NB4 (cell line): Measurements from ENCODE around the gene MAT1A.

Source experiments
- DNase-seq: peaks from one replicate; pipeline ENCODE4 v3.0.0; 2010; ENCODE audit warnings: low read depth
- H3K4me3 ChIP-seq: one replicate; pipeline ENCODE4 v1.5.1; 2011; ENCODE audit warnings: mild to moderate bottlenecking, low read depth, low read length, moderate library complexity
- CTCF ChIP-seq: IDR thresholded peaks from one replicate; pipeline ENCODE4 v1.5.1; 2012; ENCODE audit warnings: low read depth, low read length
- MYC ChIP-seq: IDR thresholded peaks from 2 replicates; pipeline ENCODE4 v1.6.1; 2011; ENCODE audit warnings: low read depth, low read length
- POLR2A ChIP-seq: IDR thresholded peaks from 2 replicates; pipeline ENCODE4 v1.6.1; 2011; ENCODE audit warnings: mild to moderate bottlenecking; ENCODE audit not compliant: insufficient read length; ENCODE audit errors: extremely low read depth
- TF ChIP-seq, protein P1 (sequence below): IDR thresholded peaks from 2 replicates; pipeline ENCODE4 v1.6.1; 2011; ENCODE audit warnings: low read depth, low read length

MAT1A gene

DNA sequence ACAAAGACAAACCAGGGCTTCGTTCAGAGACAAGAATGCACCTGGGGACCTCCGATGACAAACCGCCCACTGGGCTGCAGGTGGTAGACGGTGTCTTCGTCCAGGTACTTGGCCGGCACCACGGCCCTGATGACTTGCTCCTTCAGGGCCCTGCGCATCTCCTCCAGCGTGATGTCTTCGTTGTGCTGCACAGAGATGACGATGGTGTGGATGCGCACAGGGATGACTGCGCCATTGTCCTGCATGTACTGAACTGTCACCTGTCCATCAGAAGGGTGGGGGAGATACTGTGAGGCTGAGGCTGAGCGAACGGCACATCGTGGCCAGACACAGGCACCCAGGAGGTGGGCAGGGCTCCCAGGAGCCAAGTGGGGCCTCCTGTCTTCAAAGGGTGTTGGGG is 13.1 kb downstream of the MAT1A start:
- TF ChIP-seq POLR2A (no peak), CTCF (no peak)
- H3K4me3 ChIP-seq = no peak overlapping the region
- no peak for DNase-seq

DNA sequence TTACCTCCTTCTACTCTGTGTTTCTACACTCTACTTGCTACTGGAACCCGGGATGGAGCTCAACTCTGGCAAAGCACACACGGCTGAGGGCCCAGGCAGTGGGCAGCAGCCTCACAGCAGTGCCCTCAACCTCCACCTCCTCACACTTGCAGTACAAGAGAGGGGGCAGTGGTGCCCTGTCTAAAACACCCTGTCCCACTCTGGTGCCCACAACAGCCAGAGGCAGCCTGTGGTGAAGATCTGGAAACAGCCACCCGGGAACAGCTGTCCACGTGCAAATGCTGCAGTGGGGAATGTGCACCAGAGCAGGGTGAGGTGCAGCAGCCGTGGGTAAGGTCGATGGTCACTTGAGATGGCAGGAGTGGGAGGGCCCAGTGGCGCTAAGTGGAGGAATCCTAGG is 13.7 kb downstream of the MAT1A start:
- H3K4me3 ChIP-seq = no peak overlapping the region
- TF ChIP-seq CTCF (no peak), POLR2A (no peak), MYC (no peak)
- TF ChIP-seq, protein P1, sequence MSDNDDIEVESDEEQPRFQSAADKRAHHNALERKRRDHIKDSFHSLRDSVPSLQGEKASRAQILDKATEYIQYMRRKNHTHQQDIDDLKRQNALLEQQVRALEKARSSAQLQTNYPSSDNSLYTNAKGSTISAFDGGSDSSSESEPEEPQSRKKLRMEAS = no peak
- DNase-seq = no peak

- no peak for DNase-seq
- TF ChIP-seq CTCF = no peak
- no peak for TF ChIP-seq MYC
- TF ChIP-seq, protein P1 = no peak
- TF ChIP-seq POLR2A = no peak
- no peak overlapping the region for H3K4me3 ChIP-seq
Measured at GRCh38 chr10:80275135-80275498, 14.3 kb downstream of the MAT1A start.

GRCh38 chr10:80274396-80275134 is 14.9 kb downstream of the MAT1A start:
- TF ChIP-seq, protein P1 = no peak
- TF ChIP-seq POLR2A = no peak
- no peak for TF ChIP-seq MYC
- no peak for TF ChIP-seq CTCF
- no peak overlapping the region for H3K4me3 ChIP-seq
- no peak for DNase-seq

- TF ChIP-seq, protein P1 = no peak
- TF ChIP-seq POLR2A (no peak), CTCF (no peak), MYC (no peak)
- H3K4me3 ChIP-seq = no peak overlapping the region
- no peak for DNase-seq
Measured at GRCh38 chr10:80273523-80274170, 15.8 kb downstream of the MAT1A start.
